ENCODE measurements around the gene GRK3. TPM values are rescaled to one million over a fixed set of nuclear protein-coding genes. Genes with fewer than 3 reads are reported as not detected.
"Not testable (repeated sequence)": the region's sequence is repeated elsewhere in the genome, so short reads cannot be mapped to it uniquely, and the experiment has no call there.

Gene GRK3
- total RNA-seq, 1 experiment from 2014 or later = 0.37 TPM

- POLR2A ChIA-PET (ENCODE audit: unreplicated experiment) = no interaction called here
Measured at GRCh38 chr22:25572708-25573171, 8.3 kb downstream of the GRK3 start.

GRCh38 chr22:25573841-25574240 is 9.4 kb downstream of the GRK3 start:
- Histone ChIP-seq H3F3A (ENCODE audit: insufficient read depth, low read depth) (no peaks in the 10 kb centered on the region), H3K27me3 (ENCODE audit: insufficient read depth, low read depth) (peaks cover 12% of the 10 kb centered on the region; the same call in 1 of the 2 replicates), H3K9me2 (ENCODE audit: insufficient read depth) (no peaks in the 10 kb centered on the region), H3K9me3 (ENCODE audit: insufficient read depth, low read depth) (no peaks in the 10 kb centered on the region), H3K4me2 (no peak overlapping the region), H3K36me3 (ENCODE audit: low read depth) (no peaks in the 10 kb centered on the region), H2AFZ (no peak overlapping the region), H3K27ac (no peak overlapping the region), H4K20me1 (ENCODE audit: insufficient read depth) (no peaks in the 10 kb centered on the region), H3K79me2 (ENCODE audit: low read depth) (no peaks in the 10 kb centered on the region), H3K4me3 (no peak overlapping the region), H3K4me1 (replicated peaks; ENCODE audit: insufficient read depth) (no peaks in the 10 kb centered on the region)
- ChIA-PET CTCF (no interaction called here), POLR2A (ENCODE audit: unreplicated experiment) (no interaction called here)
- no TSS peak for BruUV-seq (replicated peaks)
- intact Hi-C loops (cut with micrococcal nuclease; ENCODE audit: unreplicated experiment) = loop anchor here (10.0 kb wide), 1 partner anchor 201 kb away; no protein-coding TSS in a partner anchor
- TF ChIP-seq, protein P1, sequence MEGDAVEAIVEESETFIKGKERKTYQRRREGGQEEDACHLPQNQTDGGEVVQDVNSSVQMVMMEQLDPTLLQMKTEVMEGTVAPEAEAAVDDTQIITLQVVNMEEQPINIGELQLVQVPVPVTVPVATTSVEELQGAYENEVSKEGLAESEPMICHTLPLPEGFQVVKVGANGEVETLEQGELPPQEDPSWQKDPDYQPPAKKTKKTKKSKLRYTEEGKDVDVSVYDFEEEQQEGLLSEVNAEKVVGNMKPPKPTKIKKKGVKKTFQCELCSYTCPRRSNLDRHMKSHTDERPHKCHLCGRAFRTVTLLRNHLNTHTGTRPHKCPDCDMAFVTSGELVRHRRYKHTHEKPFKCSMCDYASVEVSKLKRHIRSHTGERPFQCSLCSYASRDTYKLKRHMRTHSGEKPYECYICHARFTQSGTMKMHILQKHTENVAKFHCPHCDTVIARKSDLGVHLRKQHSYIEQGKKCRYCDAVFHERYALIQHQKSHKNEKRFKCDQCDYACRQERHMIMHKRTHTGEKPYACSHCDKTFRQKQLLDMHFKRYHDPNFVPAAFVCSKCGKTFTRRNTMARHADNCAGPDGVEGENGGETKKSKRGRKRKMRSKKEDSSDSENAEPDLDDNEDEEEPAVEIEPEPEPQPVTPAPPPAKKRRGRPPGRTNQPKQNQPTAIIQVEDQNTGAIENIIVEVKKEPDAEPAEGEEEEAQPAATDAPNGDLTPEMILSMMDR (conservative IDR thresholded peaks at IDR 0.05) = no peak
- no peak for TF ChIP-seq EZH2 (IDR thresholded peaks at IDR 0.05; ENCODE audit: low read depth)
- DNase-seq = no peak

More at GRCh38 chr22:25572708-25573171, 8.3 kb downstream of the GRK3 start:
- no peaks in the 10 kb centered on the region for H3K9me2 ChIP-seq (ENCODE audit: insufficient read depth)
- H3K27me3 ChIP-seq (ENCODE audit: insufficient read depth, low read depth) = peaks cover 18% of the 10 kb centered on the region; the same call in 1 of the 2 replicates
- no peaks in the 10 kb centered on the region for H3K79me2 ChIP-seq (ENCODE audit: low read depth)
- H3K4me2 ChIP-seq = no peak overlapping the region
- no peaks in the 10 kb centered on the region for H3K9me3 ChIP-seq (ENCODE audit: insufficient read depth, low read depth)
- TF ChIP-seq EZH2 (IDR thresholded peaks at IDR 0.05; ENCODE audit: low read depth) = no peak
- TF ChIP-seq, protein P1 (conservative IDR thresholded peaks at IDR 0.05) = no peak
- no peak overlapping the region for H3K4me3 ChIP-seq
- no peak overlapping the region for H3K27ac ChIP-seq
- H3F3A ChIP-seq (ENCODE audit: insufficient read depth, low read depth) = no peaks in the 10 kb centered on the region
- intact Hi-C loops (cut with micrococcal nuclease; ENCODE audit: unreplicated experiment) = loop anchor here (10.0 kb wide), 1 partner anchor 202 kb away; no protein-coding TSS in a partner anchor
- H2AFZ ChIP-seq = no peak overlapping the region
- no peaks in the 10 kb centered on the region for H3K36me3 ChIP-seq (ENCODE audit: low read depth)
- no peaks in the 10 kb centered on the region for H4K20me1 ChIP-seq (ENCODE audit: insufficient read depth)
- no peak for DNase-seq
- H3K4me1 ChIP-seq (replicated peaks; ENCODE audit: insufficient read depth) = no peaks in the 10 kb centered on the region
- no TSS peak for BruUV-seq (replicated peaks)
- CTCF ChIA-PET = no interaction called here

GRCh38 chr22:25574736-25575135 is 10.3 kb downstream of the GRK3 start:
- TF ChIP-seq, protein P1 (conservative IDR thresholded peaks at IDR 0.05) = no peak
- no peak for TF ChIP-seq EZH2 (IDR thresholded peaks at IDR 0.05; ENCODE audit: low read depth)

DNA sequence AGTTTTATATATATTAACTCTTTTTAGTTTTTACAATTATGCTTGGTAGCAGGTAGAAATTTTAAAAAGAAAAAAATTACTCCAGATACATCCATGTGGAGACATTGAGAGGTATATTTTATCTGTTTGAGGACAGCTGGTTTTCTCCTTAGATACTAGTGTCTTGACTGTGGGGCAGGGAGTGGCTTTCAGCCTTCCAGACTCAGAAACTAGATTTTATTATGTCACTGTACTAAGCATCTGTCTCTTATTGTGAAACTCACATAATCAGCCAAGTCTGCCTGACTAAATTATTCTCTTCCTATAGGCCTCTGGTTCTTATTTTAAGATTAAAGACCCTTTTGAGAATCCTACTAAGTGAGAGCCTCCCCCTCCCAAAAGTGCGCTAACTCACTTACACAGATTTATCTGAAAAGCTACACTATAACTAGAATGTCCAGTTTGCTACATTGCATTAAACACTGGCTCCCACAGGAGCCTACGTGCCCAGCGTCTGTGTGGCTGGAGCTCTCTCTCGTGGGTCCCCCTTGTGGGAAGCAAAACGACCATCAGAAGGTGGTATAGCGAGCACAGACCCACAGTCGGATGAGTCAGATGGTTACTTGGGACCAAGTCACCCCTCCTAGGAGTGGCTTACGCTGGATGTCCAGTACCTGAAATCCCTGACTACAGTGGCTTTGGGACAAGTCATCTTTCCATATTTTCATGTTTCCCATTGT is 11.4 kb downstream of the GRK3 start:
- H3K36me3 ChIP-seq (ENCODE audit: low read depth); H4K20me1 ChIP-seq (ENCODE audit: insufficient read depth); H2AFZ ChIP-seq; H3K27ac ChIP-seq; H3K9me2 ChIP-seq (ENCODE audit: insufficient read depth); H3F3A ChIP-seq (ENCODE audit: insufficient read depth, low read depth); H3K27me3 ChIP-seq (ENCODE audit: insufficient read depth, low read depth); H3K4me3 ChIP-seq; H3K4me2 ChIP-seq; H3K79me2 ChIP-seq (ENCODE audit: low read depth); H3K4me1 ChIP-seq (replicated peaks; ENCODE audit: insufficient read depth); BruUV-seq (replicated peaks); DNase-seq; POLR2A ChIA-PET (ENCODE audit: unreplicated experiment); H3K9me3 ChIP-seq (ENCODE audit: insufficient read depth, low read depth); CTCF ChIA-PET: not testable (repeated sequence)
- intact Hi-C loops (cut with micrococcal nuclease; ENCODE audit: unreplicated experiment) = loop anchor here (10.0 kb wide), 1 partner anchor 199 kb away; no protein-coding TSS in a partner anchor

More at GRCh38 chr22:25574736-25575135, 10.3 kb downstream of the GRK3 start:
- POLR2A ChIA-PET (ENCODE audit: unreplicated experiment) = no interaction called here
- no peak overlapping the region for H3K27ac ChIP-seq
- H3K9me2 ChIP-seq (ENCODE audit: insufficient read depth) = no peaks in the 10 kb centered on the region
- DNase-seq = no peak
- H3K4me1 ChIP-seq (replicated peaks; ENCODE audit: insufficient read depth) = no peaks in the 10 kb centered on the region
- no peaks in the 10 kb centered on the region for H3K79me2 ChIP-seq (ENCODE audit: low read depth)
- no peak overlapping the region for H3K4me3 ChIP-seq
- CTCF ChIA-PET = no interaction called here
- intact Hi-C loops (cut with micrococcal nuclease; ENCODE audit: unreplicated experiment) = loop anchor here (10.0 kb wide), 1 partner anchor 200 kb away; no protein-coding TSS in a partner anchor
- H2AFZ ChIP-seq = no peak overlapping the region
- H3K4me2 ChIP-seq = no peak overlapping the region
- H3K36me3 ChIP-seq (ENCODE audit: low read depth) = no peaks in the 10 kb centered on the region
- H4K20me1 ChIP-seq (ENCODE audit: insufficient read depth) = no peaks in the 10 kb centered on the region
- H3K9me3 ChIP-seq (ENCODE audit: insufficient read depth, low read depth) = no peaks in the 10 kb centered on the region
- no TSS peak for BruUV-seq (replicated peaks)
- H3F3A ChIP-seq (ENCODE audit: insufficient read depth, low read depth) = no peaks in the 10 kb centered on the region
- peaks cover 4% of the 10 kb centered on the region; the same call in 1 of the 2 replicates for H3K27me3 ChIP-seq (ENCODE audit: insufficient read depth, low read depth)

- H3K79me2 ChIP-seq (ENCODE audit: low read depth); H3K4me3 ChIP-seq; DNase-seq; CTCF ChIA-PET; H4K20me1 ChIP-seq (ENCODE audit: insufficient read depth); H3F3A ChIP-seq (ENCODE audit: insufficient read depth, low read depth); intact Hi-C loops (cut with micrococcal nuclease; ENCODE audit: unreplicated experiment); H3K27ac ChIP-seq; H3K4me2 ChIP-seq; POLR2A ChIA-PET (ENCODE audit: unreplicated experiment); H3K27me3 ChIP-seq (ENCODE audit: insufficient read depth, low read depth); H3K4me1 ChIP-seq (replicated peaks; ENCODE audit: insufficient read depth); H3K36me3 ChIP-seq (ENCODE audit: low read depth); H3K9me3 ChIP-seq (ENCODE audit: insufficient read depth, low read depth); BruUV-seq (replicated peaks); H2AFZ ChIP-seq; H3K9me2 ChIP-seq (ENCODE audit: insufficient read depth): not testable (repeated sequence)
Measured at GRCh38 chr22:25581452-25581851, 17.0 kb downstream of the GRK3 start.
